Nephron progenitor cell (in vitro differentiated cells): ENCODE measurements around the gene ZNF789.

Experiments used
- DNase-seq: peaks from one replicate; pipeline ENCODE4 v3.0.0; 2021
- H3K27ac Mint-ChIP-seq: 2 replicates; pipeline ENCODE4 v1.8.0; 2021; ENCODE audit warnings: mild to moderate bottlenecking, moderate library complexity, mixed read lengths
- H3K27me3 Mint-ChIP-seq: 2 replicates; pipeline ENCODE4 v1.8.0; 2021; ENCODE audit warnings: mild to moderate bottlenecking, low read depth, mixed read lengths; ENCODE audit not compliant: poor library complexity
- H3K36me3 Mint-ChIP-seq: 2 replicates; pipeline ENCODE4 v1.8.0; 2021; ENCODE audit warnings: low read depth, mixed read lengths
- H3K4me1 Mint-ChIP-seq: 2 replicates; pipeline ENCODE4 v1.8.0; 2021; ENCODE audit warnings: mixed read lengths
- H3K4me3 Mint-ChIP-seq: 2 replicates; pipeline ENCODE4 v1.8.0; 2021; ENCODE audit warnings: mild to moderate bottlenecking, moderate library complexity, mixed read lengths
- H3K9me3 Mint-ChIP-seq: 2 replicates; pipeline ENCODE4 v1.8.0; 2021; ENCODE audit warnings: mild to moderate bottlenecking, moderate library complexity, mixed read lengths
- CTCF ChIP-seq: fragments of 200-600 bp; sonication (generic); IDR thresholded peaks from 2 replicates; pipeline ENCODE4 v1.5.0; 2021; ENCODE audit warnings: antibody characterized with exemption

Gene ZNF789

GRCh38 chr7:99455874-99456273, 16.8 kb upstream of the ZNF789 start:
- DNase-seq: no peak
- TF ChIP-seq CTCF: no peak
- Mint-ChIP-seq H3K9me3 (no peaks in the 10 kb centered on the region), H3K4me1 (peaks cover 5% of the 10 kb centered on the region), H3K4me3 (no peak overlapping the region), H3K27me3 (peaks cover 2% of the 10 kb centered on the region), H3K27ac (peak overlapping the region; percentile 74), H3K36me3 (peaks cover 56% of the 10 kb centered on the region)

- Mint-ChIP-seq H3K36me3 (peaks cover 56% of the 10 kb centered on the region), H3K27me3 (peaks cover 2% of the 10 kb centered on the region), H3K4me1 (peaks cover 5% of the 10 kb centered on the region), H3K27ac (peak overlapping the region; percentile 74), H3K9me3 (no peaks in the 10 kb centered on the region), H3K4me3 (no peak overlapping the region)
- no peak for TF ChIP-seq CTCF
- no peak for DNase-seq
Measured at GRCh38 chr7:99456288-99456687, 16.4 kb upstream of the ZNF789 start.

GRCh38 chr7:99457050-99457649, 15.5 kb upstream of the ZNF789 start:
- peak overlapping the region; percentile 74 for H3K27ac Mint-ChIP-seq

GRCh38 chr7:99457650-99458493, 14.8 kb upstream of the ZNF789 start:
- TF ChIP-seq CTCF: no peak
- H3K4me3 Mint-ChIP-seq: no peak overlapping the region
- H3K4me1 Mint-ChIP-seq: peaks cover 5% of the 10 kb centered on the region
- no peaks in the 10 kb centered on the region for H3K27me3 Mint-ChIP-seq
- H3K36me3 Mint-ChIP-seq: peaks cover 57% of the 10 kb centered on the region
- H3K9me3 Mint-ChIP-seq: peaks cover 2% of the 10 kb centered on the region
- DNase-seq: no peak
- peak overlapping the region; percentile 74 for H3K27ac Mint-ChIP-seq

More at GRCh38 chr7:99457050-99457649, 15.5 kb upstream of the ZNF789 start:
- no peak for TF ChIP-seq CTCF
- Mint-ChIP-seq H3K4me3 (no peak overlapping the region), H3K4me1 (peaks cover 5% of the 10 kb centered on the region), H3K27me3 (no peaks in the 10 kb centered on the region), H3K36me3 (peaks cover 60% of the 10 kb centered on the region), H3K9me3 (no peaks in the 10 kb centered on the region)
- no peak for DNase-seq

- no peak for DNase-seq
Measured at GRCh38 chr7:99459087-99459486, 13.6 kb upstream of the ZNF789 start.

More at GRCh38 chr7:99459087-99459486, 13.6 kb upstream of the ZNF789 start:
- Mint-ChIP-seq H3K36me3 (peaks cover 57% of the 10 kb centered on the region), H3K9me3 (peaks cover 8% of the 10 kb centered on the region), H3K27me3 (no peaks in the 10 kb centered on the region), H3K4me1 (peaks cover 9% of the 10 kb centered on the region), H3K4me3 (no peak overlapping the region), H3K27ac (peak overlapping the region; percentile 60)
- TF ChIP-seq CTCF: peak; percentile 11
